Suprapubic skin (tissue), 4 donors: ENCODE data around the gene OPA3. TPM values are rescaled to one million over a fixed set of nuclear protein-coding genes. Genes with fewer than 3 reads are reported as not detected.

Experiments used
- DNase-seq, 2 donors: peaks; one replicate each; pipeline ENCODE4 v3.0.0-alpha.2; 2019; ENCODE audit warnings: low spot score in 2 of 2
- H3K27ac ChIP-seq: fragments of 200-600 bp; sonication (generic); one replicate; pipeline ENCODE4 v1.5.1; 2019
- H3K27me3 ChIP-seq: fragments of 200-600 bp; sonication (generic); one replicate; pipeline ENCODE4 v1.5.1; 2019
- H3K36me3 ChIP-seq: fragments of 200-600 bp; sonication (generic); one replicate; pipeline ENCODE4 v1.5.1; 2019
- H3K4me1 ChIP-seq: fragments of 200-600 bp; sonication (generic); one replicate; pipeline ENCODE4 v1.5.1; 2019
- H3K4me3 ChIP-seq: fragments of 200-600 bp; sonication (generic); one replicate; pipeline ENCODE4 v1.5.1; 2019; ENCODE audit warnings: mild to moderate bottlenecking
- H3K9me3 ChIP-seq: fragments of 200-600 bp; sonication (generic); one replicate; pipeline ENCODE4 v1.5.1; 2019
- CTCF ChIP-seq, 2 donors: fragments of 200-600 bp in 1 of 2; fragments of 450-650 bp in 1 of 2; sonication (generic) in 1 of 2; IDR thresholded peaks; one replicate each; pipeline ENCODE4 v1.5.1; 2016 to 2019; ENCODE audit warnings: antibody characterized with exemption in 2 of 2, mild to moderate bottlenecking in 1 of 2, moderate library complexity in 1 of 2
- EP300 ChIP-seq: sonication (generic); formaldehyde crosslinking; IDR thresholded peaks from one replicate; pipeline ENCODE4 v1.6.1; 2017; ENCODE audit warnings: antibody characterized with exemption
- POLR2A ChIP-seq, 2 donors: fragments of 450-650 bp; IDR thresholded peaks; one replicate each; pipeline ENCODE4 v1.6.1; 2017; ENCODE audit warnings: antibody characterized with exemption in 2 of 2, mild to moderate bottlenecking in 2 of 2, moderate library complexity in 2 of 2
- POLR2AphosphoS5 ChIP-seq, 3 donors: sonication (generic); formaldehyde crosslinking; IDR thresholded peaks; one replicate each; pipeline ENCODE4 v1.6.1; 2017; ENCODE audit warnings: antibody characterized with exemption in 3 of 3
- WGBS: methylation state at CpG from one replicate; pipeline ENCODE4 v1.1.5; 2018; 5-methylcytosine and 5-hydroxymethylcytosine counted together
- total RNA-seq, 4 donors: library from RNA; depleted of rRNA; stranded (reverse); fragments of >200 nt; gene quantifications; one replicate each; pipeline ENCODE4 v1.1.0, GENCODE V29; 2016

OPA3 gene
- total RNA-seq, 4 donors from 2014 or later, result 13.8 to 25.6 (median 22.5) TPM

- Histone ChIP-seq H3K36me3 (peaks cover 3% of the 10 kb centered on the region), H3K4me3 (no peak overlapping the region), H3K27me3 (no peaks in the 10 kb centered on the region), H3K9me3 (no peaks in the 10 kb centered on the region), H3K4me1 (peaks cover 10% of the 10 kb centered on the region), H3K27ac (no peak overlapping the region)
- TF ChIP-seq POLR2A (IDR thresholded peaks at IDR 0.05) (no peak), EP300 (no peak), POLR2AphosphoS5 (IDR thresholded peaks at IDR 0.05) (no peak), CTCF (IDR thresholded peaks at IDR 0.05) (no peak)
- WGBS, result 73% methylated on average over 1 of the region's 1 CpG
- DNase-seq, result no peak
Measured at GRCh38 chr19:45554481-45554880, 30.1 kb downstream of the OPA3 start.

DNA sequence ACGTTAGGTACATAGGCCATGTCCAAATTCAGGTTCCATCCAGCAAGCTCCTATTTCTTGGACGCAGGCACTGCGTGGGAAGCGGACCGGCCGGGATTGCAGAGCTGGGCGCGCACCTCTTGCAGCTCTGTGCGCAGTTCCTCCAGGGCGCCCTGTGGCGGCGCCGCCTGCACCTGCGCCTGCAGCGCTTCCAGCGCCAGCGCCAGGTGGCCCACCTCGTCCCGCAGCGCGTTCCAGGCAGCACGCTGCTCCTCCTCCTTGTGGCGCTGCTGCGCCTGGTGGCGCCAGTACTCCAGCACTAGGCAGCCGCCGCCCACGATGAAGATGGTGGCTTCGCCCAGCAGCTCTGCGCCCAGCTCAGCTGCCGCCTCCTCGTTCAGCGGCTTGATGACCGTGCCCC lies 31.1 kb downstream of the OPA3 start:
- DNase-seq, result no peak
- Histone ChIP-seq H3K36me3 (peaks cover 3% of the 10 kb centered on the region), H3K27ac (no peak overlapping the region), H3K9me3 (no peaks in the 10 kb centered on the region), H3K27me3 (no peaks in the 10 kb centered on the region), H3K4me3 (no peak overlapping the region), H3K4me1 (peaks cover 14% of the 10 kb centered on the region)
- TF ChIP-seq EP300, result no peak
- peak; percentile 5 to 40 for TF ChIP-seq CTCF (IDR thresholded peaks at IDR 0.05)
- WGBS, result 51% methylated on average over 23 of the region's 34 CpGs

- DNase-seq, result peak in 1 of 2 donors; percentile 85
- H3K4me3 ChIP-seq, result no peak overlapping the region
- TF ChIP-seq POLR2AphosphoS5 (IDR thresholded peaks at IDR 0.05), result no peak
- TF ChIP-seq CTCF (IDR thresholded peaks at IDR 0.05), result no peak
- no peak for TF ChIP-seq EP300
- TF ChIP-seq POLR2A (IDR thresholded peaks at IDR 0.05), result no peak
- 45% methylated on average over 9 of the region's 9 CpGs for WGBS
- no peaks in the 10 kb centered on the region for H3K36me3 ChIP-seq
- H3K27me3 ChIP-seq, result no peaks in the 10 kb centered on the region
- H3K9me3 ChIP-seq, result no peaks in the 10 kb centered on the region
- peaks cover 24% of the 10 kb centered on the region for H3K4me1 ChIP-seq
- H3K27ac ChIP-seq, result peak overlapping the region; percentile 71
Measured at GRCh38 chr19:45547965-45548609, 36.5 kb downstream of the OPA3 start.

GRCh38 chr19:45547211-45547770 lies 37.3 kb downstream of the OPA3 start:
- no peaks in the 10 kb centered on the region for H3K27me3 ChIP-seq
- peak overlapping the region; percentile 71 for H3K27ac ChIP-seq
- TF ChIP-seq EP300 (no peak), POLR2AphosphoS5 (IDR thresholded peaks at IDR 0.05) (no peak), POLR2A (IDR thresholded peaks at IDR 0.05) (no peak), CTCF (IDR thresholded peaks at IDR 0.05) (no peak)
- H3K4me3 ChIP-seq, result no peak overlapping the region
- peaks cover 24% of the 10 kb centered on the region for H3K4me1 ChIP-seq
- WGBS, result 84% methylated on average over 10 of the region's 10 CpGs
- H3K36me3 ChIP-seq, result no peaks in the 10 kb centered on the region
- H3K9me3 ChIP-seq, result no peaks in the 10 kb centered on the region
- DNase-seq, result no peak

DNA sequence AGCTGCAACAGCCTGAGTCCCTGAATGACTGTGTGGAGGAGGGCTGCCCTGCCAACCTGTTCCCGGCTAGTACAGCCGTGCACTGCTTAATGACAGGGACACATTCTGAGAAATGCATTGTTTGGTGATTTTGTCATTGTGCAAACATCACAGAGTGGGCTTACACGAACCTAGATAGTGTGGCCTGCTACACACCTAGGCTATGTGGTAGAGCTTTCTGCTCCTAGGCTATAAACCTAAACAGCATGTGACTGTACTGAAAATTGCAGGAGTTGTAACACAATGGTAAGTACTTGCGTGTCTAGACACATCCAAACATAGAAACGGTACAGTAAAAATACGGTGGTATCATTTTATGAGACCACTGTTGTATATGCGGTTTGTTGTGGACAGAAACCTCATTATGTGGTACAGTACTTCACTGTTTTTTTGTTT lies 42.4 kb downstream of the OPA3 start:
- no peak overlapping the region for H3K4me3 ChIP-seq
- peaks cover 21% of the 10 kb centered on the region for H3K4me1 ChIP-seq
- no peaks in the 10 kb centered on the region for H3K36me3 ChIP-seq
- H3K27me3 ChIP-seq, result no peaks in the 10 kb centered on the region
- no peak for TF ChIP-seq CTCF (IDR thresholded peaks at IDR 0.05)
- no peak for TF ChIP-seq EP300
- WGBS, result 66% methylated on average over 7 of the region's 7 CpGs
- peak overlapping the region; percentile 5 for H3K27ac ChIP-seq
- no peak for DNase-seq
- H3K9me3 ChIP-seq, result no peaks in the 10 kb centered on the region
